Stimulated activated CD8-positive, alpha-beta memory T cell treated with anti-CD3 and anti-CD28 coated beads, Interleukin-15, amount 100 ng/mL, for 48 hours (primary cell): ENCODE measurements around the gene AKAP9.
"Not testable (repeated sequence)": the region's sequence is repeated elsewhere in the genome, so short reads cannot be mapped to it uniquely, and the experiment has no call there.

Experiments
- DNase-seq, 2 donors: peaks; one replicate each; pipeline ENCODE4 v3.0.0-alpha.2; 2020; ENCODE audit warnings: low read depth in 2 of 2

The AKAP9 gene

DNA sequence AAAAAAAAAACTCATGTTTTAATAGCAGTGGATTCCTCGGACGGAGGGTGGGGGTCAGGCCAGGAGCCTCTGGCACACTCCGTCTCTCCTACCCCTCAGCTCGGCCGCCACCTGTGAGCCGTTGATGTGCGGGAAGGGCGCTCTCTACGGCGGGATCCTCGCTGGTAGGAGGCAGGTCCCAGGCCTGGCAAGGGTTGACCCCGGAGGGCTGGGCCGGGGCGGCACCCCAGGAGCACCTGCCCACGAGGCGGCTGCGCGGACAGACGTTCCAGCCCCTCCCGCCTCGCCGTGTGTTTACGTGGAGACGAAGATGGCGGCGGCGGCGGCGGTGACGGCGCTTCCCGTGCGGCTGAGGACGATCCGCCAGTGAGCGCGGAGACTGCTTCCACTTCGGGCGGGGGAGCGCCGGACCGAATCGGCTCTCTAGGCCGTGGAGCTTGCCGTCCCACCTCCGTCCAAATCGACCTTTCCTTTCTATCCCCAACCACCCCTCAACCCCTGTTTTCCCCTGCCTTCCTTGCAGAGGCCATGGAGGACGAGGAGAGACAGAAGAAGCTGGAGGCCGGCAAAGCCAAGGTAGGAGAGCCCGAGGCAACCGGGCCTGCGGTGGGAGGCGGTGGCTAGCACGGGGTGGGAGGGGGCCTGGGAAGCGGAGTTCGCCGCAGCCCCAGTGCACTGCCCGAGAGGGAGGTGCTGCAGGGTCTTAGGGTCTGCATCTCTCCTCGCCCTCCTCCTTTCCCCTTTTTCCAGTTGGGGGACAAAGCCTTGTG lies at the start of gene AKAP9:
AKAP9 (plus strand) TSS at position 291 of the 770 bp plus-strand sequence; CDS start at position 529, 238 bp downstream.
- peak; percentile 86 to 87 for DNase-seq

DNA sequence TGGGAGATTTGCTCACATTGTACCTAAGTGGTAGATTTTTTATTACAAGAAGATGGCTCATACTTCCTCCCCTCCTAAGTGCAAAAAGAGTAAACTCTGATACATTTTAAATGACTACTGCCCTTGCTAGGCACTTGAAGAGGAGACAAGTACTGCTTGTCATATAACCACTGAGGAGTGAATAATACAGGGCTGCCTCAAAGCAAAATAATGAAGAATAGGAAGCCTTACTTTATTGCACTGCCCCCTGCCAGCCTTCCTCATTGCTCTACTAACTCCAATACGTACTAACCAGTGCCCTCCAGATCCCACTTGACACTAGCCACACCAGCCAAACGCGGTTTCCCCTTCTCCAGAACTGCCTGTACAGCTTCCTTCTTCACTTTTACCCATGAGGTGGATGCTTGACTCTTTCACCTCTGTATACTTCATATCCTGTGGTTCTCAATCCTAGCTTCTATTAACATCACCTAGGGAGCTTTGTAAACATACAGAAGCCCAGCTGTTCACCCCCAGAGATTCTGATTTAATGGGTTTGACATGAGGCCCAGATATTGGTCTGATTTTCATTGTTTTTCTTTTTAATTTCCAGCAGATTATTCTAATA lies 48.5 kb upstream of the AKAP9 start:
- no peak for DNase-seq

- no peak for DNase-seq
These were observed 47.8 kb upstream of the AKAP9 start for GRCh38 chr7:91892821-91893340.

DNA sequence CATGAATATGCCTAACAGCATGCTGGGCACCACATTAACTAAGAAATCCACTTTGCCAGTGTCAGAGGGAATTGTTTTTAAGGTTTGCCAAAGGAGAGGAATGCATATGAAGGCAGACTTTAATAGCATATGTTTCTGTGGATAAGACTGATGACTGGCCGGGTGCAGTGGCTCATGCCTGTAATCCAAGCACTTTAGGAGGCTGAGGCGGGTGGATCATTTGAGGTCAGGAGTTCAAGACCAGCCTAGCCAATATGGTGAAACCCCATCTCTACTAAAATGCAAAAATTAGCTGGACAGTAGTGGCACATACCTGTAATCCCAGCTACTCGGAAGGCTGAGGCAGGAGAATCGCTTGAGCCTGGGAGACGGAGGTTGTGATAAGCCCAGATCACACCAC lies 47.0 kb upstream of the AKAP9 start:
- not testable (repeated sequence) for DNase-seq

- DNase-seq = no peak
These were observed 45.7 kb upstream of the AKAP9 start for GRCh38 chr7:91894781-91895480.

DNA sequence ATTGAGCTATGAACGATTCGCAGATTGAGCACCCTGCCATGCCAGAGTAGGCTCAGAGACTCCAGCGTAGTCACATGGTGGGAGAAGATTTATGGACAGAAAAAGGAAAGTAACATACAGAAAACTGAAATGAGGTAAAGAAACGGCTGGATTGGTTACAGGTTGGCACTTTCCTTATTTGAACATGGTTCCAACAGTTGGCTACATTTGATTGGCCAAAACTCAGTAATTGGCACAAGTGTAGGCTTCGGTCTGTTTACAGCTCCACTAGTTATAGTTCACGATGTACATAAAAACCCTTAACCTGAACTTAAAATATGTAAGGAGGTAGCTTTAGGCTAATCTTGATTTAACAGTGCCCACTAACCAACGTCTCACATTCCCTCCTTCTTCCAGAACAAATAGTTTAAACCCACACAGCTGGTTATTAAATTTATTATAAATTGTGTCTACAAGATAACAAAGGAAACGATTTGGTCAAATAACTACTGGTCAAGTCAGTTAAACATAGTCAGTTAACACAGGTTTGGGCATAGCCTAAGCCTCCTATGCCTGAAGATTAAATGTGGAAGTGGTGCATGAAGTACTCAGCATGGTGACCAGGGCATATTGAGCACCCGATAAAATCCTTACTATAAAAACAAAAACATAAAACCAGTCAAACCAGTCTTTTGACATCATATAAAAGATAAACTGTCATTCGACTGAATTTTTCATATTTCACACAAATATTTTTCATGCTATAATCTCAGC lies 42.2 kb upstream of the AKAP9 start:
- DNase-seq = no peak

DNA sequence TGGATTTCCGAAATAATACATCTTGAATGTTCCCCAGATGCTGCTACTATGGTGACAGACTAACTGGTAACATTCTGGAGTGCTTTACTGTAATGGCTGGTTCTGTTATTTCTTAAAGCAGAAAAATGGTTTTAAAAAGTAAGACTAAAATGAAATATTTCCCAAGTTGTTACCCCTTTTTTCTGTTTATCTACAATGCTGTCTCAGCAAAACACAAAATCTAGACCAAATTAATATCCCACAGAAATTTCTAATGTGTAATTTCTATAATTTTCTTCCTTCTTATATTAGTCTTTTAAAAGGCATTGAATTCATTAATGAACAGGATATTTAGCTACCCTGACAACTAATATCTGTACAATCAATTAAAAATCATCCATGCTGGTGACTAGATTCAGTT lies 41.1 kb upstream of the AKAP9 start:
- no peak for DNase-seq

- DNase-seq = no peak
These were observed 30.5 kb upstream of the AKAP9 start for GRCh38 chr7:91910171-91910570.

GRCh38 chr7:91911121-91911520 lies 29.5 kb upstream of the AKAP9 start:
- no peak for DNase-seq

GRCh38 chr7:91912494-91912893 lies 28.2 kb upstream of the AKAP9 start:
- no peak for DNase-seq

DNA sequence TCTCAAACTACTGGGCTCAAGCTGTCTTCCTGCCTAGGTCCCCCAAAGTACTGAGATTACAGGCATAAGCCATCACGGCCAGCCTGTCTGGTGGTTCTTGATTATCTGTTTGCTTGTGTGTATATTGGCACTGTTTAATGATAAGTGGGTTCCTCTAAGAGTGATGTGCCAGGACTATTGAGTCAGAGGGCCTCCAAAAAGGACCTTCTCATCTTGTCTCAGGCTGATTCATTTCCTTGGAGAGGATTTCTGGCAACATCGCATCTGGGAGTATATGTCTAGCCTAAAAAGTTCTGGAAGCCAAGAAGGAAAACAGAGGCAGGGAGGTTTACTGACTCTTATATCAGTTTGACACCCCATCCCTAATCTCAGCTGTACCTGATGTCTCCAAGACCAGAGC lies 27.1 kb upstream of the AKAP9 start:
- no peak for DNase-seq

DNA sequence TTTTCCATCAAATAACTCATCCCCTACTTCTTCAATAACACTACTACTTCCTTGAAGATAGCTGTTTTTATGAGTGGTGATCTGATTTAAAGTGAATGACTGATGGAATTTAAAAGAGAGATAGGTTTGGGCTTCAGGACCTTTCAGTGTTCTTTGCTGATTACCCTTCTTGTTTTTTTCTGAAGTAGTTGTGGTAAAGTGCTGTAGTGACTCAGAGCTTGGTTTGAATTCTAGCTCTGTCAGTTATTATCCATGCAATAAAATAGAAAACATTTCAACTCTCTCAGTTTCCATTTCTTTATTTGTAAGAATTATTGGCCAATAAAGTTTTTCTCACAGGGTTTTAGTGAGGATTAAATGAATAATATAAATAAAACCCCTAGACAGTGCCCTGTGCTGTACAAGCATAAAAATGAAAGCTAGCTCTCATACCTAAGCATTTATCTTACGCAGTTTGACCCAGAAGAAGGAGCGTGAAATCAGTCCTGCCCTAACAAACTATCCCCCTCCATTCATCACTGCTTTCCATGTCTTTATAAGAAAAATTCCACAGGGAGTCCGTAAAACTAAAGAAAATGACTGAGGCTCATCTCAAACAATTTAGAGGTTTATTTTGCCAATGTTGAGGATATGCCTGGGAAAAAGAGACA lies 25.1 kb upstream of the AKAP9 start:
- DNase-seq = no peak

DNA sequence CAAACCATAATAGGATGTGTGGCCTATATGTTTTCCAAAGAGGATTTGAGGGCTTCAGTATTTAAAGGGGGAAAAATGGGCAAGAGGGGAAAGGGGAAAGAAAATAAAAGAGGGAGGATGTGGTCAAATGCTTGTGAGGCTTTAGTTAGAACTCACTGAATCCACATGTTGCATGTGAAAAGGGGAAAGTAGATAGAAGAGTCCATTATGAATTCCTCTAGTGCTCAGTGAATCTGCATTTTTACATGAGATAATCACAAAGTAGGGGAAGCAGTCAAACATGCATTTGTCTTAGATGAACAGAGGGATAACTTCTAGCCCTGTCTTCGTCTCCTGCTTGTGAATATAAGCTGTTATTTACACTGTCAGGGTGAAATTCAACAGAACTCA lies 24.6 kb upstream of the AKAP9 start:
- no peak for DNase-seq

DNA sequence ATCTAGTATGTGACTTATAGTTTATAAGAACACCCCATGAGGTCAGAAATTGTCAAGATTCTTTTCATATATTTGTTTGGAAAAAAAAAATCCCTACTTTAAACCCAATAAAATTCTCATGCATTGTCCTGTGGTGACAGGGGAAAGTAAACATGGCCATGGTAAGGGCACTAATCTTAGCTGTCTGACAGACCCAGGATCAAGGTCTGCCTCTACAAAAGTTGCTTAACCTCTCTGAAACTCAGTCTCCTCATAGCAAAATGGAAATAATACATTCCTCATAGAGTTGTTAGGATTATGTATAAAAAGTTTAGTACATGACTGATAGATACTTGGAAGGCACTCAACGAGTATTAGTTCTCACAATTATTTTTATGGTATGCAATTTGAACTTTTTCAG lies 22.3 kb upstream of the AKAP9 start:
- DNase-seq = no peak

GRCh38 chr7:91922857-91923256 lies 17.8 kb upstream of the AKAP9 start:
- DNase-seq = no peak

- no peak for DNase-seq
These were observed 12.8 kb upstream of the AKAP9 start for GRCh38 chr7:91927912-91928311.

DNA sequence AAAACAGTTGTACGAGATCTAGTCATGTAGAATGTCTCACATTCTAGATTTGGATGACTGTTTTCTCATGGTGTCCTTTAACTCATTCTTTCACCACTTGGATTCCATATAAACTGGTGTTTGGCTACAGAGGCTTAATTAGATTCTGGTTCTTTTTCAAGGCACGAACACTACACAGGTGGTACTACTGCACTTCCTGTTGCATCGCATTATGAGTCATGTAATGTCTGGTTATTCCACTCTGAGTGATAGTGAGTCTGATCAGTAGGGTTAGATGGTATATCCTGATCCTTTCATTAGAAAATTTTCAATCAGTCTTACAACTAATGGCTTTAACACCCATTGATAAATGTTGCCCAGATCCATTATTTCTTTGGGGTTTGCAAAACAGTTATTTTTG lies 11.2 kb upstream of the AKAP9 start:
- no peak for DNase-seq

DNA sequence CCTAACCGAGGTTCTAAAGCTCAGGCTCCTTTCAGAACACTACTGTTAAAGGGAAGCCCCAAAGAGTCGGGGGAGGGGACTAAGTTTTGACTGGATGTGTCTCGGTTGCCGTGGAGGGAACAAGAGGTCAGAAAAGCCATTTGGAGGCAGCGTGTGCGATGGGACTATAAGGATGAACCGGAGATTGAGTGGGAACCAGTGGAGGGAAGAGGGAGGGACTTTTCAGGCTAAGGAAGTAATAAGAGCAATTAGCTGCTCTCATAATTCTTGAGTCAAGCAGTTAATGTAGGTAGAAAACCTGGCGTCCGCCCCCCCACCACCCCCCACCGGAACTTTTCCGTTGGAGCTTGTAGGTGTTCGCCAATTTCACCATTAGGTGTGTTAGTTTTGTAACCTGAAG lies 491 bp upstream of the AKAP9 start:
- no peak for DNase-seq

- DNase-seq = no peak
These were observed 788 bp downstream of the AKAP9 start for GRCh38 chr7:91941450-91941849.

GRCh38 chr7:91942312-91942711 lies 1.6 kb downstream of the AKAP9 start:
- DNase-seq = no peak

DNA sequence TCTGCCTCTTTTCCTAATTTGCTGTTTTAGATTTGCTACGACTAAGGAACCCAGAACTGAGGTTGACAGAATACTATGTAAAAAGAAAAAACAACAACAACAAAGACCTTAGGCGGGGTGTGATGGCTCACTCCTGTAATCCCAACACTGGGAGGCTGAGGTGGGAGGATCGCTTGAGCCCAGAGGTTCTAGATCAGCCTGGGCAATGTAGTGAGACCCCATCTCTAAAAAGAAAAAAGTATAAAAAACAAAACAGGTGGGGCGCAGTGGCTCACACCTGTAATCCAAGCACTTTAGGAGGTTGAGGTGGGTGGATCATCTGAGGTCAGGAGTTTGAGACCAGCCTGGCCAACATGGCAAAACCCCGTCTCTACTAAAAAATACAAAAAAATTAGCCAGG lies 4.3 kb downstream of the AKAP9 start:
- not testable (repeated sequence) for DNase-seq

DNA sequence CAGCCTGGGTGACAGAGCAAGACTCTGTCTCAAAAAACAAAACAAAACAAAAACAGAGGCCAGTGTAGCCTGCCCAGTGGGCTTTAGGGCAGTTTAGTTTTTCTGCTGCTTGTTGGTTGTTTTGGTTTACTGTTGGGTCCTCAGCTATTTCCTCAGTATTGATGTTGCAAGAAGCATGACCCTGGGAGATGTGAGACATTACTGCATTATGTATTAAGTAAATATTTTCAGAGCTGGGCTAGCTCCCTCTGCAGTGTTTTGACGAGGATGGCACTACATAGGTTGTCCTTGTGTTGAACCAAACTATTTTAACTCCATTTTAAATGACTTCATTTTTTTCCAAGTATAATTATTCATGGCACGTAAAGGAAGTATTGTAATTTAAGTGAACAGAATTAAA lies 4.8 kb downstream of the AKAP9 start:
- no peak for DNase-seq
